HG03460 (cell line): ENCODE measurements around the gene ARHGAP26.

Experiments used
- ATAC-seq: cut with Tn5 transposase; IDR thresholded peaks from one replicate; pipeline ENCODE4 v1.9.1; 2021; ENCODE audit not compliant: unreplicated experiment

The ARHGAP26 gene

DNA sequence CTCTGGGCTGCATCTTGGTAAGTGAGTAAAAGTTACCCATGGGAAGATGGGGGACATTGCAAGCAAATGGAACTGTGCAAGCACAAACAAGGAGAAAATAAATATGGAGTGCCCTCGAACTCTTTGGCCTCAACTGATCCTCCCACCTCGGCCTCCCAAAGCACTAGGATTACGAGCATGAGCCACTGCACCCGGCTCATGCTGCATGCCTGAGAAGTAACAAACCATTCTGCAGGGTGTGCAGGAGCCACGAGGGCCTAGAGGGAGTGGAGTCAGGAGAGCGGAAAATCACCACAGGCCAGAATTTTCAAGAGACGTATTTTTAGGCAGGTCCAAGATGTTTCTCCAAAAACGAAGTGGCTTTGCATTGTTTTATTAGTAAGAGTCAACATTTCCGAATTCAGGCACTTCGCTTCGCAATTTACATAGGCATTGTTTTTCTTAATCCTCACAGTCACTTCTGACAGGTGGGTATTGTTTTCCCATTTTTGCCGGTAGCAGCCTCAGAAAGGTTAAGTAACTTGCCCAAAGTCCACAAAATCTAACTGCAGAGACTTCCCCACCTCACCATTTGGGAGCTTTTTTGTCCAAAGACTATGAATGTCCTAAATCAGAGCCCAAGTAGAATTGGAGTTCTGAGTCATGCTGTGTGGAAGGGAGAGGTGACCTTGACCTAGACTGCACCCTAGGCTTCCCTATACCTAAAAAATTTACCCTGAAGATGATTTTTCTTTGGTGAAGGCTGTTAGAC is 403.1 kb downstream of the ARHGAP26 start:
- ATAC-seq: no peak

DNA sequence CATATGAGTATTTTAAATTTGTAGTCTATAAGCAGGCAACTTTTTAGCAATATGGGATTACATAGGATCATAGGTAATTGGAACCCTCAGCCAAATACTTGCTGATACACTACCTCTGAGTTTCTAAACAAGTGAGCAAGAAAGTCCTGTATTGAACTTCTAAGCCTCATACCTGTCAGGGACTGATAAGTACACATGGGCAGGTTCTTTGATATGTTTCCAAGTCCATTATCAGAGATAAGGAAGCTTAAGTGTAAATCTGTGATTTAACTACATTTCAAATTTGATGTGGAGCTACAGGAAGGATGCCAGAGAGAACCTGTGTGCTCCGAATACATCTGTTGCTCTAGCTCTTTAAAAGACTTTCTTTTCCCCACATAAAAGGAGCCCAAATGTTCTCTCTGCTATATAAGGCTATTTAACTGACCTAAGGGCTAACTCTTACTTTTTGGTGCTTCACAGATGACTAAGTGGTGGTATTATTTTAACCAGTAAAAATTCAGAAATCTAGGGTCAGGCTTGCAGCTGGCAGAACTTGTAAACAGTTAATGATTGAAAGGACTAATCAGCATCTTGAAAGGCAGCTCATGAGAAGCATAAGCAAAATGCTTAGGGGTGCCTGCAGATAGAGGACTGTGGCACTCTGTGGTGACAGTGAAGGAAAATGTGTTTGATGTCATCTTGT is 404.7 kb downstream of the ARHGAP26 start:
- ATAC-seq: peak; percentile 93

DNA sequence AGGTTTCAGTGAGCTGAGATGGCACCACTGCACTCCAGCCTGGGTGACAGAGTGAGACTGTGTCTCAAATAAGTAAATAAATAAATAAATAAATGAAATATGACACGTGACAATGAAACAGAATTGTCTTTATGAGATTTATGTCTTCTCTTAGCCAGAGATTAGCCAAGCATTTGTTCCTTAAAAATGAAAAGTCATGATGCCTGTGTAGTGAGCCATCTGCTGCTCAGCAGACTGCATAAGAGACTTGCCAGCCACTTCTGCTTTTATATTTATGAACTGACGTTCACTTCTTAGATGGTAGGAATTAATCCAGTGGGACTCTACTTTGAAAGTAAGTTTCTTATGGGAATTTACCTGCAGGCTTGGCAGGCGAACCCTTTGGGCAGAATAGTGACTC is 405.9 kb downstream of the ARHGAP26 start:
- ATAC-seq: no peak

DNA sequence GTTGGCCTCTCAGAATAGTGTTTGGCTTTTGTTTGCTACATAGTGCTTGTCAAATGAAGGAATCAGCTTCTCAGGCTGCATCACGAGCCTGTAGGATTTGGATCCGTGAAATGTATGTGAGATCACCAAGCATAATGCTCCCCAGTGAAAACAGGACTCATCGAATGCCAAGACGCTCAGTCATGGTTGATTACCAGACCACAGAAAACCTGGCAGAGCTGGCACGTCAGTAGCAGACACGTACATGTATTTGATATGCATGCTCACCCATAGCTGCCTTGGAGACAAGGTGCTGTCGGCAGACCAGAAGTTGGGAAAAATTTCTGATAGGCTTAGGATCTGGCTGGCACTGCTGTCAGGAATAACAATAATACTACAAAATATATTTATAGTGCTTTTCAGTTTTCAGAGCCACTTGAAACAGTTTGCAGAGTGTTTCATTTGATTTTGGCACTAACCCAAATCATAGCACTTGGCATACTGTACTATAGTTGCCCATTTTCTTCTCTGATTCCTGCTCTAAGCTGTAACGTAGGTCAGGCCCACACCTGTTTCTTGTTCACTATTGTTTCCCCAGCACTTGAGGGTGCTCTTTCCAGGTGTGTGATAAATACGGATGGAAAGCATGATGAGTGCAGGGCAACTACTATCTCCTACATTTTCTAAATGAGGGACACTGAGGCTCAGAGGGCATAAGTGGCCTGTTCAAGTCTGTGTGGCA is 407.2 kb downstream of the ARHGAP26 start:
- ATAC-seq: no peak

DNA sequence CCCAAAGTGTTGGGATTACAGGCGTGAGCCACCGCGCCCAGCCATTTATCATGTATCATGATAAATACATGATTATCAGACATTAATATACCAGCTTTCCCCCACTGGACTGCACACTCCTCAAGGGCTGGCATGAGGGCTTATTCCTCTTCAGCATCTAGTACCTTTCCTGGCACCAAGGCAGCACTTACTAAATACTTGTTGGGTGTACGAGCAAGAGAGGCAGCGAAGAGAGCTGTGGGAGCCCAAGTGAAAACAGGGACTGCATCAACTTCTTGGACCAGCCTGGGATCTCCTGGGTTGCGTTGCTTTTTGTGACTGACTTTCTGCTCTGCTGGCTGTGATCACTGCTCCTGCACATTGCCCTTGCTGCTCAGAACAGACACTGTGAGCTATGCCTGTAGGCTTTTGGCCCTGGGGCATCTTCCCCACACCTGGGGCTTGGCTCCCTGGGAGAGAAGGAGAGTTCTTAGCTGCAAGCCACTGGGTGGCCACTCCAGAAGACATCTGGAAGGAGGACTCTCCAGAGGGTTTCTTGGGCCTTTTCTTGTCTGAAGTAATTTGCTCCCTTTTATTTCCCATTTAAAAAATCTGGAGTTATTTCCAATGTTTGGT is 409.1 kb downstream of the ARHGAP26 start:
- ATAC-seq: no peak

- ATAC-seq: no peak
Measured at GRCh38 chr5:143180751-143181150, 410.6 kb downstream of the ARHGAP26 start.

- no peak for ATAC-seq
Measured at GRCh38 chr5:143181173-143181572, 411.0 kb downstream of the ARHGAP26 start.

DNA sequence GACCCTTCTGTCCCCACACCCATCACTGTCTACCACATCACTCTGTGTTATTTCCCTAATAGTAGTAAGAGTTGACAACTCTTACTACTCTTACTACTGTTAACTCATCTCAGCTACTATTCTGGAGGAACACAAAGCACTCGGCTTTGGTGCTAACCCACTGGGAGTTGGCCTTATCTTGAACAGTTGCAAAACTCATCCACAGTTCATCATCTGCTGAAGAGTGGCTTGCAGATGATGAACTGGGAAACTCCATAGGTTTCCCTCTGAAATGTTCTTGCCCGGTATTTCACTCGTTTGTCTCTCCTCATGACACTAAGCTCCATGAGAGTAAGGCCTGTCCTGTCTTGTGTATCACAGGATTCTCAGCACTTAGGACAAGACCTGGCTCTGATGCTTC is 411.9 kb downstream of the ARHGAP26 start:
- no peak for ATAC-seq

DNA sequence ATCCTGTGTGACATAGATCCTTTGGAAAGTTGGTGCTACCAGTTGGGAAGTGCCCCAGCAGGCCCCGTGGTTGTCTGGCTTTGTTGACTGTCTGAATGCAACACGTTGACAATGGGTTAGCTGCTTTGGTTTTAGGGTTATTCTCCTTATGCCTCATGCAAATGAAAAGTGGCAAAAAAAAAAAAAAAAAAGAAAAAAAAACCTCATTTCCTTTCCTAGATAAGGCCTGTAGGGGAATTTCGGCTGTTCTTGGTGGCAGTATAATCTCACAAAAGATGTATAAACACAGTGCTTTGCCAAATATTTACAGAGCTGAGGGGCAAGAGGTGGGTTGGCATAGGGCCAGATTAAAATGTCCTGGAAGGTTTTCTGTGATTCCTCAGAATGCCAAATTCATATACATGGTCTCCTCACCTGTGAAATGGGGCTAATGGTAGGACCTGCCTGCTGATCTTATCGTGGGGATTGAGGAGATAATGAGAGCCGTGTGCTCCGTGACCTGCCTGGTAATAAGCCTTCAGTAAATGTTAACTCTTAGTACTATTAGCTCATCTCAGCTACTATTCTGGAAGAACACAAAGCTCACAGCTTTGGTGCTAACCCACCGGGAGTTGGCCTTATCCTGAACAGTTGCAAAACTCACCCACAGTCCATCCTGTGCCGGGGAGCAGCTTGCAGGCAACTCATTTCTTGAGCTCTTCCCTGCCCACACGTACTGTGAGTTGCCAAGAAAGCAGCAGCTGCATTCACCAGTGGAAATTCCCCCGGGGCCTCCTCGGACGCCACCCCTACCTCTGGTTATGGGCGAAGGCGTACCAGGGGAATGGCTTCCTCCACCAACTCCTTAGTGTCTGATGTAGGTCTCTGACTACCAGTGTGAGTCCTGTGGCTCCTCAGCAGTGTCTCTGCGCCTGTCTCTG is 413.0 kb downstream of the ARHGAP26 start:
- ATAC-seq: peak; percentile 69

DNA sequence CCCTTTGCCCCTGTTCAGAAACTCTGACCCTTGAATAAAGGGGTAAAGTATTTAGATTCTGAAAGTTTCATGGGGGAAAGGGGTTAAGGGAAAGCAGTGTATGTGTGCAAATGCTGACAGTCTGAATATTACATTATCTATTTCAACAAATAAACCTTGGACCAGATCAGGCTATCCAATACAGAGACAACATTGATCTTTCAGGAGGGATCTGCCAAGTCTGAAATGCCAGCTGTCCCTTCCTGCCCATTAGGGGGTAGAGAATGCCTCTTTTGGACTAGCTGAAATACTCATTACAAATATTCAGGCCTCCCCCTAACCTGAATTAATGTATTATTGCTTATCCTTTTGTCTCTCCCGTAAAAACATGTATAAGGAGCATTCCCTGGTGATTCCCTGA is 413.8 kb downstream of the ARHGAP26 start:
- ATAC-seq: no peak

DNA sequence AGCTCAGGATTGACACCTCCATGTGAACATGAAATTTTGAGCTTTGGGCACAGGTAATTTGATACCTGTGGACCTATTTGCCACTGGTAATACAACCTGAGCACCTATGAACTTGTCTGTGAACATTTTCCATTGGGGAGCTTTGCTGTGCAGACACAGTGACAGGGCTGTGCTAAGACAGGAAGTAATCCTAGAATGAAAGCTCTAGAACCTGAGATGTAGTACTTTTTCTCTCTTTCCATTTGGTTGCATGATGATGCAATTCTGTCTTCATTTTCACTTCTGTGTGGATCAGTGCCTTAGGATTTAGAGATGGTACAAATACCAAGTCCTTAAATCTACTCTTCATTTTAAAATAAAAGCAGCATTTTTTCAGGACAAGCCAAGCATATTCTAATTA is 416.4 kb downstream of the ARHGAP26 start:
- ATAC-seq: no peak

- no peak for ATAC-seq
Measured at GRCh38 chr5:143187495-143187894, 417.3 kb downstream of the ARHGAP26 start.

GRCh38 chr5:143188083-143188482 is 417.9 kb downstream of the ARHGAP26 start:
- no peak for ATAC-seq

DNA sequence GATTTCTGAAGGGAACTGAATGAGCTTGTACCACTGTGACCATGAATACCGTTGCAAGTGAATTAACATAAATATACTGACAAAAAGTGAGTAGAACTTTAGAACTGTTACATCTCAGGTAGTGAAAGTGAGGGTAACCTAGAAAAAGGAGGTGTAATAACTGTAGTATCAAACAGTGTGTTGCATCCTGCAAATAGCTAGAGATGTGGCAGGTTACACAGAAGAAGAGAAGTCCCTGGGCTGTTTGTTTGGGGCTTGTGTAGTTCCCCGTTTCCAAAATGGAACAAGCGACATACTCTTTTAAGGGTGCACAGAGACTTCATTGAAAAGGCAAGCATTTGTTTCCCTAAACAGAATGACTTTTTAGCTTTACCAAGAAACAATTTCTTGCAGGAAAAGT is 418.5 kb downstream of the ARHGAP26 start:
- ATAC-seq: no peak

DNA sequence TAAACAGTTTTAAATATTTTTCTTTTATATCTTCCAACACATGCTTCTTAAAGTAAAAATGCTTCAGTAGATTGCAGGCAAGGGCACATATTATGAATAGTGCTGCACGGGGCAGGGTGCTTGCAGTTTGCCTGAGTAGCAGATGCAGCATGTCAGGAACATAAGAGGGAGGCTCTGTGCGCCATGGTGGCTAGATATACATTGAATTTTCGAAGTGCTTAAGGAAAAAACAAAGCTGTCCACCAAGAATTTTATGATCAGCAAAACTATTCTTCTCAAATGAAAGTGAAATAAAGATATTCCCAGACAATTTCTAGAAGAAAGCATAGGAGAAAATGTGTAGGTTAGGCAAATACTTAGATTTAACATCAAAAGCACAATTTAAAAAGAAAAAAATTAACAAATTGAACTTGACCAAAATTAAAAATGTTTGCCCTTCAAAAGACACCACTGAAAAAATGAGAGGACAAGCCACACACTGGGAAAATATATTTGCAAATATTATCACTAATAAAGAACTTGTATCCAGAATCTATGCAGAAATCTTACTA is 420.2 kb downstream of the ARHGAP26 start:
- no peak for ATAC-seq

DNA sequence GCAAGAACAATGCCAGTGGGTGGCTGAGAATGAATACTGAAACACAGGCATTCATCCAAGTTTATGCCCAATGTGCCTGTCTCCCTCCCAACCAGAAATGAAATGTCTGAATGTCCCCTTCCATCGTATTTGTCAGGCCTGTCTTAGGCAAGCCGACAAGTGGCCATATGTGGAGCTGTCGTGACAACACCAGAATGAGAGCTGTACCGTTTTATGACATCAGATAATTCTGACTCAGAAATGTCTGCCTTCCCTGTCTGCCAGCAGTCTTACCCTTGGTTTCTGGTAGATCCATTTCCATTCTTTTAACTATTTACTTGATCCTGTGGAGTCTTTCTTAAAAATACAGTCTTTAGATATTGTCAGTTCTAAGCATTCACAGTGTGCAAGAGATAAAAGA is 421.5 kb downstream of the ARHGAP26 start:
- no peak for ATAC-seq

GRCh38 chr5:143192191-143192900 is 422.2 kb downstream of the ARHGAP26 start:
- no peak for ATAC-seq

- no peak for ATAC-seq
Measured at GRCh38 chr5:143194206-143194605, 424.0 kb downstream of the ARHGAP26 start.

- no peak for ATAC-seq
Measured at GRCh38 chr5:143194713-143195112, 424.5 kb downstream of the ARHGAP26 start.

DNA sequence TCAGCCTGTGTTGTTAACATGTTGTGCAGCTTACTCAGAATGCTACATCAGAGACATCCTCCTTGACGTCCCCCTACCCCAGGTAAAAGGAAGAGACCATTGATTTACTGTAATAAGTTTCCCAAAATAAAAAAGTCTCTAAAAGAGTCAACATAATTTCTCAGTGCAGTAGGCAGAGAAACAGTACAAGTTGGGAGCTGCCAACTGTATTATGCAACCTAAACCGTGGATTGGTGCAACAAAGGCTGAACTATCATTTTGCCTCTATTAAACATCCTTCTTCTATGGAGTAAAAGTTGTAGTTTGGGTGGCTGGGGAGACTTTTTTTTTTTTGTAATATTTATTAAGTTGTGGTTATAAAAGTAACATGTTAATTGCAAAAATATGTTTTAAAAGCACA is 425.3 kb downstream of the ARHGAP26 start:
- no peak for ATAC-seq
